SHP77 treated with DMSO at 0.1 percent for 48 hours (cell line): Measurements from ENCODE around the gene MTHFD1L.

Experiments used
- DNase-seq: peaks from one replicate; lab custom pipeline; 2025; lab: John Stamatoyannopoulos, UW

Gene MTHFD1L

DNA sequence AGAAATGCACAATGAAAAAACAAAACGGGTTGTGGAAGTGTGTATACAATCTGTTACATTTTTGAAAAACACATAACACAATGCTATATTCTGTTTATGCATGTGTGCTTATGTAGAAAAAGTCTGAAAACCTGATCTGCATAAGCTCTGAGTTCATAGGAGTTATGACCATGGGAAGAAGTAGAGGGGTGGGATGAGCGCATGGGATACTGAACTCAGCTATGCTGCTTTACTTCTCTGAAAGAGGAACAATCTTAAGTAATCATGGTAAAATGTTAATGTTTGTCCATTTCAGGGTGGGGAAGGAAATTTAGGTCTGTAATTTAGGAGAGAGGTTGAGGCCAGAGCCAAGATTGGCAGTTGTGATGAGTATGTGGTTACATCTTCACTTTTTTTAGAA, 126.8 kb downstream of the MTHFD1L start:
- DNase-seq: no peak

DNA sequence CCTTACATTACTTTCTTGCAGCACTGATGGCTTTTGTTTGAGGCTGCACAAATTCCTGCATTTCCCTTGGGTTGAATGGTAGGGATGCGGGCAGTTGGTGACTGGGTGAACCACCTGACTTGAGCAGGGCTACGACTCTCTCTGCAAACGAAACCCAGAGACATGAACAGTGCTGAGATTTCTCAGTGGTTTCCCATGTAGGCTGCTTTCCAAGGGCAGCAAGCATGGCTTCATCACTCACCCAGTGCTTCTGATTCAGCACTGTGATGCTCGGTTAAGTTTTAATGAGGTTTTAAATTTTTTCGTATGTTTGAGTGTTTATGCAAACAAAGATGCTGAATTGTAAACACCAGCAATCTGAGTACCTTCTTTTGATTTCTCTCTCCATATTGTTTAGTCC, 127.2 kb downstream of the MTHFD1L start:
- DNase-seq: no peak

DNA sequence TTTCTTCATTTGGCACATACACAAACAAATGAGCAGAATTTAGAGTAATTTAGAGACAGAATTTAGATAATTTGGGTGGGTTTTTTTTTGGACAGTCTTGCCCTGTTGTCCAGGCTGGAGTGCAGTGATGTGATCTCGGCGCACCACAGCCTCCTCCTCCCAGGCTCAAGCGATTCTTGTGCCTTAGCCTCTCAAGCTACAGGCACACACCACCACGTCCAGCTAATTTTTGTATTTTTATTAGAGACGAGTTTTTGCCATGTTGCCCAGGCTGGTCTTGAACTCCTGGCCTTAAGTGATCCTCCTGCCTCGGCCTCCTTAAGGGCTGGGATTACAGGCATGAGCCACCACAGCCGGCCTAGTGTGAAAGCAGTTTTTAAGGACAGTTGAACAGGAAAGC, 127.8 kb downstream of the MTHFD1L start:
- DNase-seq: no peak

DNA sequence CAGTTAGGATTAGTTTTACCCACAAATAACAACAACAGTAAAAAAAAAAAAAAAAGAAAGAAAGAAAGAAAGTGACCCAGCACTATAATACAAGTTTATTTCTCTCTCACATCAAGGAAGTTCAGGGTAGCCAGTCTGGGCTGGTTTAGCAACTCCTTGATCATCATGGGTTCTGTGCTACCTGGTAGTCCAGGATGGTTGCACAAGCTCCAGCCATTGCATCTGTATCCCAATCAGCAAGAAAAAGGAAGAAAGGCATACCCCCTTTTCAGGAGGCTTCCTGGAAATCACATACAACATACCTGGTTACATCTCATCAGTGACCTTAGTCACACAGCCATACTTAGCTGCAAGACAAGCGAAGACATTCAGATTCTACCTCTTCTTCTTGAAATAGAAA, 128.5 kb downstream of the MTHFD1L start:
- DNase-seq: no peak

DNA sequence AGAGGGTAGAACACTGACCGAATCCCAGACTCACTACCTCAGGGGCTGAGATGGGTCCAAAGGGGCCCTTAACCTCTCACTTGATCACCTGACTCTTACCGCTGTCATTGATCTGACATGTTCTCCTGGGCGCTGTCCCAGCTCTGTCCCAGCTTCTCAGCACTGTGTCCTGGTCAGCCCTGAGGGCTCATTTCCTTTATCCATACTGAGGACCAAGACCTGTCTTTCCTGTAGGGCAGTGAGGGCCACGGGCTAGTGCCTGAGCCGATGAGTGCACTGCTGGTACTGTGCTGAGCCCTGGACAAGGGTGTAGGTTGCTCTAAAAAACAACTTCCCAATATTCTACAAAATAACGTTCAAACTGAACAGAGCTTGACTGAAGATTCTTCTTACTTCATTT, 131.5 kb downstream of the MTHFD1L start:
- no peak for DNase-seq

DNA sequence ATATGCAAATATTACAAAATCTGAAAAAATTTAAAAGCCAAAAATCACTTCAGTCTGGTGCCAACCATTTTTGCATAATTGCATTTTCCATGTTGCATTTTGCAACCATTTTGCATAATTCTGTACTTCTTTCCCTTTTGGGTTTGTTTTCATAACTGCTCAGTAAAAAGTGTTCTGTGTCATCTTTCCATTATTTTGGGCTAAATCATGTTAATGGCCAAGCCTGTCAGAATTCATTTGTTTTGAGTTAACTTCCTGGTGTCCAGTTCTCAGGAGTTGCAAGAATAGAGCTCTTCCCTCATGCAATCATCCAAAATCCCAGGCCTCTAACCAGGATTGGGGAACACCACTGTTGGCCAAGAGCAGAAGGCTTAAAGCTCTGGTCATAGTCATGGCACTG, 133.6 kb downstream of the MTHFD1L start:
- no peak for DNase-seq

DNA sequence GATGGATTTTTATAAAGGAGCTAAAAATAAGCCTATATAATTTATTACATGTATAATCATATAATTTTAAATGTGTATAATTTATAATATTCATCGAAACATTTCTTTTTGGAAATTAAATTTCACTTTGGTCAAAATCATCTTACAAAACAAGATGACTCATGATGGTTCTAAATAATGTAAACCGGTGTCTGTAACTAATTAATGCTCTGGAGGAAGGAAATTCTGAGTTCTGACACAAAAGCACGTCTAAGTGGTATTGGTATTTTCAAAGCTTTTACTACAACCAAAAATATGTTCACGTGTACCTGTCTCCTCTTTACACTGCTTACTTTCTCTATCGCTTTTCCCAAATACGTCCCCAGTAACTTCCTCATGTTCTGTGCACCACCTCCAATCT, 134.1 kb downstream of the MTHFD1L start:
- DNase-seq: no peak

DNA sequence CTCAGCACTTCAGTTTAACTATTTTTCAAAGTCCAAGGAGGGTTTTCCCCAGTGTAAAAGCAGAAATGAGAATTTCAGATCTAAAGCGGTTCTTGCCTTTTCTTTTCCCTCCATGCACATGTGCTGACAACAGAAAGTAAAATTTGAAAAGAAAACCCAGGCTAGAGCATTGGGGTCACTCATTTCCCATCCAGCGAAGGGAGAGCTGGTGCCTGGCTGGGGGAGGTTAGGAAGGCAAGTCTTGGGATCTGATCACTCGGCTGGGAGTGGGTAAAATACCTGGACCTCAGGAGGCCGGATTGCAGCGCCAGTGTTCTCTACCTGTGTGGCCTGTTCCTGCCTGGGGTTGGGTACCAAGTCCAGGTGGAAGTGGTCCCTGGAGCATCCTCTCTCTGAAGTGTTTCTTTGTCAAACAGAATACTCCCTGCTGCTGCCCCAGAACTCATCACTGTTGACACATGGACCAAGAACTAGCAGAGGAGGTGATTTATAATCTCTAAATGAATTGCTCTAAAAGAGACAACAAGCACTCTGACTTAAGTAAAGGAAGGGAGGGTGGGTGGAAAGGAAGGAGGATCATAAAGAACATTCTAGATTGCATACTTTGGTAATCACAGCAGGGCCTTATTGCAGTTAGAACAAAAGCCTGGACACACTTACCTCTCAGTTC, 136.0 kb downstream of the MTHFD1L start:
- DNase-seq: no peak

DNA sequence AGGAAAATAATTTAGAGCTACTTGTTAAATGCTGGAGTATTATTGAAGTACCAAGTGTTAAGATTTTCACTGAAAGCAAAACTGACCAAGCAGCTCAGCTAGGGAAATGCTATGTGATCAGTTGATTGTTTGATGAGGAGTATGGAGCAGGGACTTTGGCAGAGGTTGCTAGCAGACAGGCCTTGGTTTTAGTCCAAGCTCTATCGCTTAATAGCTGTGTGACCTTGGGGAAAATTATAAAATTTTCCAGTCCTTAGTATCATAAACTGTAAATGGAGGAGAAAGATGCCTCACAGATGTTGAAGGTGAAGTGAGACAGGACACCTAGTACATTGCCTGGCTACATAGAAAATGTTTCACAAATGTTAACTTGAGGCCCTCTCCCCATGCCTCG, 136.6 kb downstream of the MTHFD1L start:
- DNase-seq: no peak

DNA sequence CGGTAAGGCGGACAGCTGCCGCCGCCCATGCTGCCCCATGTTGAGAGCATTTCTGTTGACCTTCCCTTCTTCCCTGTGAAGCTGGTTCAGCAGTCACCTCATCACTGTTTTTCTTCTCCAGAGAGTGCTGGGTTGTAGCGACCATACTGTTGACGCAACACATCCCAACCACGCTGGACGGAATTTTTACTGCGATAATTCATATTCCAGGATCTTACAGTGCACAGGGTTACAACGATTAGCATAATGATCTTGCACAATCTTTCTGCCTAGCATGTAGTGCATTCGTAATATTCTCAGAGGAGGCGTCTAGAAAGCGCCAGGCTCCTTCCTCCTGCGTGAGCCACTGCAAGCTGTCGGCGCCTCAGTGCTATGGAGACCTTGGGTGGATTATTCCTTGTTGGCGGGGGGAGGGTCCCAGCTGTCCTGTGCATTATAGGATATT, 137.0 kb downstream of the MTHFD1L start:
- no peak for DNase-seq

DNA sequence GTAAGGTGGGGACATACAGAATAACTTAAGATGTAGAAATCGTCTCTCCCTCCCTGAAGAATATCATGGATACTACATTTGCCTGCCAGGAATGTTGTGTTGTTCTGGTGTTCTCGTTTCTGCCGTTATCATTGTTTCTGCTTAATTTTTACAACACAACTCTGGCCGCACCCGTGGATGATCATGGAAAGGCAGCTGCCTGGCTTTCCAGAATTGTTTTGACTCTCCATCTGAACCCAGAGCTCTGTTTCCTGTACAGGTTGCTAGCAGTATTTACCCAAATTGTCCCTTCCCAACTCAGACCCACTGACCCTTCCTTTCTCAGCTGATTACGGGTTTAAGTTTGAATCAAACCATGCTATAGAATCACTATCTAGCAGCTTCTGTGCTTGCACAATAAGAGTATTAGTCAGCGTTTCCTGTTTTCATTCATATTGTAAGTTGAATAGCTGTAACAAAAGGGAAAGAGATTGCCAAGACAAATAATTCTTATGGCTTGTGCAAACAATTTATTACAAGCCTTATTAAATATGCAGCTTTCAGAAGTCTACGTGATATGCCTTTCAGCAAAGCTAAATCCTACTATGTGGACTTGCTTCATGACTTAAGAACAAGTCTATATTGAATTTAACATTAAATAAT, 139.0 kb downstream of the MTHFD1L start:
- peak; percentile 61 for DNase-seq

DNA sequence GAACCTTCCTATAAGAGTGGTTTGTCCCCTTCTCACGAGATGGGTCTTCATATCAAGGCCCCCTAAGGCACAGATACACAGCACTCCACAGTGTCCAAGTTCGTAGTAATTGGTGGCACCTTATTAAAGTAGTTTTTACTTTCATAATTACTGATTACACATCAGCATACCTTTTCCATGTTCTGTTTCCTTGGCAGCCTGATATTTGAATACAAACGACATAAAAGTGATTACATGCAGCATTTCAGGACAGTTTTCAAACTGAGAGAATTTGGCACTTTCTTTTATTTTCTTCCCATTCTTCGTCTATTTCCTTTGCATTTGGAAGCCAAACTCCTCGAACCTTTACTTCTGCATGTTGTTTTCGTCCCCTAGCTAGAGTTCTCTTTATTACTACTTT, 139.7 kb downstream of the MTHFD1L start:
- no peak for DNase-seq

DNA sequence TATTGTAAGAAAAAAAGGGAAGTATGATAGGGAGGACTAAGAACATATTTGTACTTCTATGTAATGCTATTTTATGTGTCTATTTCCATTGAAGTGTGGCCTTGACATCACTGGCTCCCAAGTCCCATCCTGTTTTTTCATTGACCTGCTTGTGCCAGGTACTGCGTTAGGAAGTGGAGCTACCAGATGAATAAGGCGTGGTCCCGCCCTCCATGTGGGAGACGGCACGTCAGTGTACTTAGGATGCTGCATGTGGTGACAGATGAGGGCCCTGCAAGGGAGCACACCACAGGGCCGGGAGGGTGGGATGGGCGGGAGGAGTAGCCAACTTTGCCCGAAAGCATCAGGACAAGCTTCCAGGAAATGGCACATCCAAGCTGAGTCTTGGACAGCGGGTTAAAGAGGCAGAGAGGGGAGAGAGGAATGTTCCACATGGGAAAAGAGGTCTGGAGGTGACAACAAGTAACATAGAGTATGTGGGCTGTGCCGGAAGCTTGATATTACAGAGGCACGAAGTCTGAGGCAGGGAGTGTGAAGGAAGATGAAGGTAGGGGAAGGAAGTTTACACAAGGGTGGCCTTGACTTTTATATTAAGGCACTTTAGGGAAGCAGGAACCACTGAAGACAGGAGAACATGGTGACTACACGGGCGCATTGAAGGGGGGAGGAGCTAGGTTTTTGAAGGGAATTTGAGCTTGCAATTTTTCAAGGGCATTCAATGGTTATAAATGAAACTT, 140.6 kb downstream of the MTHFD1L start:
- no peak for DNase-seq

DNA sequence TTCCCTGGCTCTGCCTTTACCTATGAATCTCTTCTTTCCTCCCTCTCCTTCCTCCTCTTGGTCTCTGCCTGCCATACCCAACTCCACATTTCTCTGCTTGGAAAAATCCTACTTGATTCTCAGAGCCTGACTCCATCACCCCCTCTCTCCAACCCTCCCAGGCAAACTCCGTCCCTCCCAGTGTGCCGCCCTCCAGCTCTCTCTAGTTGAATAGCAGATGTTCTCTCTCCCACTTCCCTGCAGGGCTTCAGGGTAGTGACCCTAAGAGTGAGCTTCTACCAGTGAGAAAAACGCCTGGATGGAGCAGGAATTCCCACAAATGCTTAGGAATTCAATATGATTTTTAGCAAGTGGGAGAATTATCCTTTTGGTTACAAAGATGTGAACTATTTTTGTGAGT, 141.6 kb downstream of the MTHFD1L start:
- no peak for DNase-seq

DNA sequence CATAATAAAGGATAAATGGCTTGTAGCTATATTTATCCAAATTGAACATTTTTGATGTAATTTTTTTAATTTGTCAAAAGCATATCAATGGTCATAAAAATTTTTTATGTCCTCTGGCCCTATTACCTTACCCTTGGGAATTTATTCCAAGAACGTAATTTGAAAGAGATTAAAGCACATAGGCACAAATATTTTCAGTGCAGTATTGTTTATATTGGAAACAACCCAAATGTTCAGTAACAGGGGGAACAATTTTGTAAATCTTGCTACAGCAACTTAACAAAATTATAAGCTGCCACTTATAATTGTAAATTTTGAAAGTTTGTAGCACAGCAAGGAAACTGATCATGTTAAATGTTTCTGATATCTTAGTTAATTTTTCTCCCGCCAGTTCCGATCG, 142.4 kb downstream of the MTHFD1L start:
- DNase-seq: no peak

DNA sequence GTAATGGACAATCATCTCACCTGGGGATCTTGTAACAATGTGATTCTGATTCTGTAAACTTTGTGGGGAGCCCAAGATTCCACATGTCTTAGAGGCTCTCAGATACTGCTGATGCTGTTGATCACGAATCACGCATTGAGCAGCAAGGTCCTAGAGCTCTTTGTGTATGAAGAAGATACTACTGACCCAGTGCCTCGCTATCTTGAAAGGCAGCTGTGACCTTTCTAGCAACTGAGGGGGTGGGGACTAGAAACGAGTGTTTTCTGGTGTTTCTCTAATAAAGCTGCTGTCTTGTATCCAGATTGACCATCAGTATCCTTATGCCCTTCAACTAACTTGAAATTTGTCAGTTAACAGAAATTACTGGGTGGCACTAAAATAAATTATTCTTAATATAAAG, 142.9 kb downstream of the MTHFD1L start:
- no peak for DNase-seq

DNA sequence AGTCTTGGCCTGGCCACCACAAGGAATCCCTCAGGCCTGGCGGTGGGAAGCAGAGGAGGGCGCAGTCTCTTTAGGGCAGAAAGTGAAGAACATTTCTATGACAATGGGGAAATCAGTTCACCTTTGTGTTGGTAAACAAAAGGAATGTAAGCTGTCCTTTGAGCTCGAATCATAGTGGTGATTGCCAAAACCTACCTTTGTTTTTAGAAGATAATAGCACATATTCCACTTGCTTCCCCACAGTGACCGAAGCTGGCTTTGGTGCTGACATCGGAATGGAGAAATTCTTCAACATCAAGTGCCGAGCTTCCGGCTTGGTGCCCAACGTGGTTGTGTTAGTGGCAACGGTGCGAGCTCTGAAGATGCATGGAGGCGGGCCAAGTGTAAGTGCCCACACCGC, 144.1 kb downstream of the MTHFD1L start:
- no peak for DNase-seq

DNA sequence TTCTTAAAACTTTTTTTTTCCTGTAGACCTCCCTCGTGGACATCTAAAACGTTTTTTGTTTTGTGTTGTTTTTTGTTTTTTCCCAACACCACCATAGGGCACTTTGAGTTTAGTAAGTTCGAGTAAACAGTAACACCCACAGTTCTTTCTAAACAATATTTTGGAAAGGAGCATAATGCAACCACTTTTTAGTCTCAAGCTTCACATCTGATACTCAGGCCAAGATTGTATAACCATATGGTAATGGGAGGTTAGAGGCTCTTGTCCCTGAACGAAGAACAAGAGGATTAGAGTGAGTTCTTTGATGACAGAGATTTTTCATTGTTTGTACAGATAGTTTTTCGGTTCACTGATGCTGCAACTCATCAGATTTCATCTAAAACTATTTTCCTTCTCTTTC, 144.6 kb downstream of the MTHFD1L start:
- no peak for DNase-seq

DNA sequence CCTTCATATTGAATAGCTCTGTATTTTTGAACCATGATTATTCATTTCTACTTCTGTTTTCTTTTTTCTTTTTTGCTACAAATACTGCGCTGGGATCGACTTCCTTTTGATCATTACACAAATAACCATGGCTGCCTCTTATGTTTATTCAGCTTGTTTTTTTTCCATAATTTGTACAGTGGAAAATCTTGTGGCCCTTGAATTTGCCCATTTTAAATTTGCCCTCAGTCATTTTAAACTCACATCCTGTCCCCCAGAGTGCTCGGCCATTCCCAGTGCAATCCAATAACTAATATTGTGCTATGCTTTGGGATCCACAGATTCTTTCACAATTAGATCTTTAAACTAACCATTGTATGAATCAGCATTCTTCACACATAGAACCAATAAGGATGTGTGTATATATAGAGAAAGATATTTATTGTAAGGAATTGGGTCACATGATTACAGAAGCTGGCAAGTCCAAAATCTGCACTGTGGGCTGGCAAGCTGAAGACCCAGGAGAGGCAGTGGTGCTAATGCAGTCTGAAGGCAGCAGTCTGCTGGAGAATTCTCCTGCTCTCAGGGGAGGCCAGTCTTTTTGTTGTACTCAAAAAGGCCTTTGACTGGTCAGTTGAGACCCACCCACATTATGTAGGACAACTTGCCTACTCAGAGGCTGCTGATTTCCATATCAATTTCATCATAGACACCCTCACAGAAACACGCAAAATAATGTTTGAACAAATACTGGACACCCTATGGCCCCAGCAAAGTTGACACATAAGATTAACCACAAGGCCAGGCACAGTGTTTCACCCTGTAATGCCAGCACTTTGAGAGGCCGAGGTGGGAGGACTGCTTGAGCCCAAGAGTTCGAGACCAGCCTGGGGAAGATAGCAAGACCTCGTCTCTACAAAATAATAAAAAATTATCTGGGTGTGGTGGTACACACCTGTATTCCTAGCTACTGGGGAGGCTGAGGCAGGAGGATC, 147.1 kb downstream of the MTHFD1L start:
- DNase-seq: no peak

DNA sequence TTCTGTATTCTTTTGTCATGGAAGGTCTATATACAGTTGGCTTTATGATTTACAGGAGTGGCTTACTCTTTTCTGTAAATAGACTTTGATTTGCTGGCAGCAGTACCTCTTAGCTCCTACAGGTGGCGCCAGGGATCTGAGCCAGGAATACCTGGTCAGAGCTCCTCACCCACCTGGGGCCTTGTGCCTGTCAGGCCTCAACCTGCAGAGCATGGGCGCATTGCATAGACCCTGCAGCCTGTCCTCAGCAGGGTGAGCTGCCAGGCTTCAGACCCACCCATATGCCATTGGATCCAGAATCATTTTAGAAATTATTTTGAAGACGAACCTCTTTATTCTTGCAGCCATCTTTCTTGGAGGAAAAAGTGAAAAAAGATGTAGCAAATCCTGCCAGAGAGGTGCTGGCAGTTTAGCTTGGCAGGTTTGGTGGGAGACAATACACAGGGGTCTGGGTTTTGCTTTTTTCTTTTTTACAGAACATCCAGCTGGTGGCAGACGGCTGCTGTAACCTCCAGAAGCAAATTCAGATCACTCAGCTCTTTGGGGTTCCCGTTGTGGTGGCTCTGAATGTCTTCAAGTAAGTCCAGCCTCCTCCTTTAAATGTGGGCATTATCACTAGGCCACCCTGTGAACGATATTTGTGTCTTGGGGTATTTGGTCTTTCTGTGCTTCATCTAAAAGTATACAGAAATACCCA, 149.1 kb downstream of the MTHFD1L start:
- peak; percentile 61 for DNase-seq

DNA sequence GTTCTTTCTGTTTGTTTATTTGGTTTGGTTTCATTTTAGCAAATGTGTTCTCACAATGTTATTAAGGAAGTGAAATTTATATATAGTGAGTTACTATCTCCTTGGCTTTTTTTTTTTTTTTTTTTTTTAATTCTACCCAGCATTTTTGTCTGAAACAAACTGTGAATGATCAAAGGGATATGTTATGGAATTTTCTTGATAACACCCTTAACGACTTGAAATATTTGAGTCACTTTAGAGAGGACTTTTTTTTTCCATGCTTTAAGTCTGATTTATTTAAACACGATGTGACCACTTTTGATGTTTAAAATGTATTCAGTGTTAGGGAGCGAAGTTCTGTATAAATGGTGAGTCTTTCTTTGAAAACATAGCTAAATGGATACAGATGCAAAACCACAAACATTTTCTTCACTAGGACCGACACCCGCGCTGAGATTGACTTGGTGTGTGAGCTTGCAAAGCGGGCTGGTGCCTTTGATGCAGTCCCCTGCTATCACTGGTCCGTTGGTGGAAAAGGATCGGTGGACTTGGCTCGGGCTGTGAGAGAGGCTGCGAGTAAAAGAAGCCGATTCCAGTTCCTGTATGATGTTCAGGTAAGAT, 149.7 kb downstream of the MTHFD1L start:
- DNase-seq: no peak
